ENCODE data around the gene DPH5. TPM values are rescaled to one million over a fixed set of nuclear protein-coding genes. Genes with fewer than 3 reads are reported as not detected.

Gene DPH5
- total RNA-seq, 2 donors from 2014 or later, result 13.4 to 26.0 TPM

DNA sequence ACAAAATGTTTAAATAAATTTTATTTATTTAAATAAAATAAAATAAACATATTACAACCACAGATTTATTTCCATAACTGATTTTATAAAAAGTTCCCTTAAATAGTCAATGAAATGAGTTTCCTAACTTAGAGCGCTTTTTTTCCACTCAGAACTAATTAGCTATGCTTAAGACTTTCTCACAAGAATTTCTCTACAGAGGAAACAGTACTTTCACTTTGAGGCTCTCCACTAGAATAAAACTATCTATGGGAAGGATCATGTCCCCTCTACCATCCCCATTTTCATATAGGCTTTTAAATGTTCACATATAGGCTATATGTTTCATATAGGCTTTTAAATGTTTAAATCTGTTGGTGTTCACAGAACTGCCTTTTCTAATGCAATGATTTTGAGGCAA is 40.0 kb upstream of the DPH5 start:
- H3K4me1 ChIP-seq, result peaks cover 0 to 4% of the 10 kb centered on the region in 2 donors
- H3K36me3 ChIP-seq, result no peaks in the 10 kb centered on the region
- H3K27ac ChIP-seq, result no peak overlapping the region
- no peaks in the 10 kb centered on the region for H3K9me3 ChIP-seq
- no peaks in the 10 kb centered on the region for H3K27me3 ChIP-seq
- H3K4me3 ChIP-seq, result no peak overlapping the region
- TF ChIP-seq, protein P1, sequence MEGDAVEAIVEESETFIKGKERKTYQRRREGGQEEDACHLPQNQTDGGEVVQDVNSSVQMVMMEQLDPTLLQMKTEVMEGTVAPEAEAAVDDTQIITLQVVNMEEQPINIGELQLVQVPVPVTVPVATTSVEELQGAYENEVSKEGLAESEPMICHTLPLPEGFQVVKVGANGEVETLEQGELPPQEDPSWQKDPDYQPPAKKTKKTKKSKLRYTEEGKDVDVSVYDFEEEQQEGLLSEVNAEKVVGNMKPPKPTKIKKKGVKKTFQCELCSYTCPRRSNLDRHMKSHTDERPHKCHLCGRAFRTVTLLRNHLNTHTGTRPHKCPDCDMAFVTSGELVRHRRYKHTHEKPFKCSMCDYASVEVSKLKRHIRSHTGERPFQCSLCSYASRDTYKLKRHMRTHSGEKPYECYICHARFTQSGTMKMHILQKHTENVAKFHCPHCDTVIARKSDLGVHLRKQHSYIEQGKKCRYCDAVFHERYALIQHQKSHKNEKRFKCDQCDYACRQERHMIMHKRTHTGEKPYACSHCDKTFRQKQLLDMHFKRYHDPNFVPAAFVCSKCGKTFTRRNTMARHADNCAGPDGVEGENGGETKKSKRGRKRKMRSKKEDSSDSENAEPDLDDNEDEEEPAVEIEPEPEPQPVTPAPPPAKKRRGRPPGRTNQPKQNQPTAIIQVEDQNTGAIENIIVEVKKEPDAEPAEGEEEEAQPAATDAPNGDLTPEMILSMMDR (IDR thresholded peaks at IDR 0.05), result no peak
- no peak for DNase-seq (ENCODE audit: low spot score)

DNA sequence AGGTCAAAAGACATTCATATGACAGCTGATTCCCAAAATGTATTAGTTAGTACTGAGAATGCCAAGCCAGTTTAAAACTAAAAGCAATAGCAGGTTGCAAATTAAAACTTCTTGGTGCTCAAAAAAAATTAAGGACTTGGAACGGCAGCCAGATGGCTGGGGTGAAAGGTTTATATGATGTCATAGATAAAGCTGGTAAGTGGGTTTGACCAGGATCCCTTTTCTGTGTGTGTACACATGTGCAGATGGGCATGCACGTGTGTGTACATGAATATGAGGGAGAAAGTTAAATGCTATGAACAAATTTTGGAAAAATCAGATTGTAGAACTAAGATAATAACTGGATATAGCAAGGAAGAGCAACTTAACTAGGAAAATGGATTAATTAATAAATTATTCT is 39.1 kb upstream of the DPH5 start:
- no peak overlapping the region for H3K27ac ChIP-seq
- H3K36me3 ChIP-seq, result no peaks in the 10 kb centered on the region
- no peaks in the 10 kb centered on the region for H3K9me3 ChIP-seq
- TF ChIP-seq, protein P1 (IDR thresholded peaks at IDR 0.05), result no peak
- no peaks in the 10 kb centered on the region for H3K27me3 ChIP-seq
- H3K4me3 ChIP-seq, result no peak overlapping the region
- no peak for DNase-seq (ENCODE audit: low spot score)
- peaks cover 0 to 4% of the 10 kb centered on the region in 2 donors for H3K4me1 ChIP-seq

DNA sequence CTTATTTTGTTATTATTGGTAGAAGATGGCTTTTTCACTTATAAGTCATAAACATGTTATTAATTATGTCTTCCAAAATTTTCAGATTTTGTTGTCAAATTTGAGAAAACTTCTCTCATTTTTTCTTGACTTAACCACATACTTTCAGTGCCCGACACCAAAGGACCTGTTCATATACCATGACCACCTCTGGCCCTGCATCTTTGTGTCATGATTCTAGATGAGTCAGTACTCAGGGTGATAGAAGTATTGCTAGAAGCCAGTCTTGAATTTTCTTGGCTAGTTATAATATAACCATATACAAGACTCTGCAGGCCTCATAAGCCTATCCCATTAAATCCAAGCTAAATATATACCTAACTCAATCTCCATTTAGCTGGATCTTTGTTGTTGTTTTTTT is 35.4 kb upstream of the DPH5 start:
- no peaks in the 10 kb centered on the region for H3K36me3 ChIP-seq
- TF ChIP-seq, protein P1 (IDR thresholded peaks at IDR 0.05), result no peak

DNA sequence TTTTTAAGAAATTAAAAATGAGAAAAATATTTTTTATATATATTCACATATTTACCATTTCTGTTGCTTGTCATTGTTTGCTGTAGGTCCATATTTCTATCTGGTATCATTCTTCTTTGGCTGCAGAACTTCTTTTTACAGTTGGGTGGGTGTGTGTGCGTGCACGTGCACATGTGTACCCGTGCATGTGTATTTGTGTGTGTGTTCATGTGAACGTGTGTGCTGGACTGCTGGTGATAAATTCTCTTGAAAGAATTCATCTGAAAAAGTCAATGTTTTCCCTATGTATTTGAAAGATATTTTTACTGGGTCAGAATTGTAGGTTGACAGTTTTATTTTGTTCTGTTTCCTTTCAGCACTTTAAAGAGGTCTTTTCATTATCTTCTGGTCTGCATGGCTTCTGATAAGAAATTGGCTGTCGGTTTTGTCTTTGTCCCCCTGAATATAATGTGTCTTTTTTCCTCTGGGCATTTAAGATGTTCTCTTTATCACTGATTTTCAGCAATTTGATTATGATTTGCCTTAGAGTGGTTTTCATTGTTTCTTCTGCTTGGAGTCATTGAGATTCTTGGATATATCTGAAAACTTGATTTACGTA is 34.5 kb upstream of the DPH5 start:
- DNase-seq (ENCODE audit: low spot score), result no peak
- H3K36me3 ChIP-seq, result no peaks in the 10 kb centered on the region
- no peak overlapping the region for H3K27ac ChIP-seq
- no peak overlapping the region for H3K4me3 ChIP-seq
- TF ChIP-seq, protein P1 (IDR thresholded peaks at IDR 0.05), result no peak
- no peaks in the 10 kb centered on the region for H3K27me3 ChIP-seq
- no peaks in the 10 kb centered on the region for H3K9me3 ChIP-seq
- peaks cover 0 to 4% of the 10 kb centered on the region in 2 donors for H3K4me1 ChIP-seq

More for the DNA sequence above, 35.4 kb upstream of the DPH5 start:
- no peak for DNase-seq (ENCODE audit: low spot score)
- H3K27ac ChIP-seq, result no peak overlapping the region
- no peaks in the 10 kb centered on the region for H3K27me3 ChIP-seq
- H3K4me1 ChIP-seq, result peaks cover 0 to 4% of the 10 kb centered on the region in 2 donors
- H3K4me3 ChIP-seq, result no peak overlapping the region
- H3K9me3 ChIP-seq, result no peaks in the 10 kb centered on the region

DNA sequence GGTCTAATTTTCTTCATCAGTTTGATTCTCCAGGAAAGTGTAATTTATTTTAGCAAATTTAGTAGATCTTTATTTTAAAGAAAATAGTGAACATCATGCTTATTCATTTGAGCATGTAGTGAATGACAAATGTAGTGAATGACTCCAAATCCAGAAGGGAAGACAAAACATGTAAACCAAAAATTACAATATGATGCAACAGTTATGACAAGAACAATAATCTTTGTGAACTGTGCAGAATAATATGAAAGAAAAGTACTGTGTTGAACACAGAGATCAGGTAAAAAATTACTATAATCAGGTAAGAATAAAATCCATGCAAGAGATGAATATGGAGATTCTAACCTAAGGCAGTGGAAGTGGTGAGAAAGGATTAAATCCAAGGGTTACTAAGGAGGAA is 30.0 kb upstream of the DPH5 start:
- no peaks in the 10 kb centered on the region for H3K36me3 ChIP-seq
- TF ChIP-seq, protein P1 (IDR thresholded peaks at IDR 0.05), result no peak
- no peaks in the 10 kb centered on the region for H3K27me3 ChIP-seq
- no peaks in the 10 kb centered on the region for H3K4me1 ChIP-seq
- H3K9me3 ChIP-seq, result no peaks in the 10 kb centered on the region
- H3K4me3 ChIP-seq, result no peak overlapping the region
- no peak overlapping the region for H3K27ac ChIP-seq
- no peak for DNase-seq (ENCODE audit: low spot score)

All from right atrium auricular region (tissue), 2 donors.